Mesodermal cell (in vitro differentiated cells): Measurements from ENCODE around the gene MAEA. TPM values are rescaled to one million over a fixed set of nuclear protein-coding genes. Genes with fewer than 3 reads are reported as not detected.

ENCODE experiments used
- H3K27ac ChIP-seq: 2 replicates; pipeline ENCODE4 v1.7.0; 2013; ENCODE audit warnings: mild to moderate bottlenecking, low read depth, low read length, moderate library complexity; ENCODE audit not compliant: severe bottlenecking
- H3K36me3 ChIP-seq: 2 replicates; pipeline ENCODE4 v1.7.1; 2013; ENCODE audit warnings: mild to moderate bottlenecking, low read length, moderate library complexity; ENCODE audit not compliant: control insufficient read depth, insufficient read depth
- H3K4me1 ChIP-seq: one replicate; pipeline ENCODE4 v1.7.1; 2013; ENCODE audit warnings: mild to moderate bottlenecking, low read length; ENCODE audit not compliant: insufficient read depth, control insufficient read depth, poor library complexity, severe bottlenecking
- H3K4me3 ChIP-seq: 2 replicates; pipeline ENCODE4 v1.7.0; 2013; ENCODE audit warnings: low read length, control low read depth, mild to moderate bottlenecking; ENCODE audit not compliant: insufficient read depth, poor library complexity, severe bottlenecking; ENCODE audit errors: extremely low read depth
- H3K9me3 ChIP-seq: 2 replicates; pipeline ENCODE4 v1.7.1; 2013; ENCODE audit warnings: mild to moderate bottlenecking, low read length, moderate library complexity; ENCODE audit not compliant: control insufficient read depth
- WGBS, 2 experiments: methylation state at CpG; one replicate each; pipeline ENCODE4 v1.1.5; 2013; ENCODE audit warnings: missing lambda C conversion rate in 2 of 2; ENCODE audit not compliant: insufficient coverage in 2 of 2; 5-methylcytosine and 5-hydroxymethylcytosine counted together
- polyA plus RNA-seq, 2 experiments: library from polyadenylated mRNA; stranded (reverse); fragments of 50-300 nt; gene quantifications; one replicate each; pipeline ENCODE4 v1.2.3, GENCODE V29; 2013

Gene MAEA
- 60.2 TPM for polyA plus RNA-seq (2013, experiment 1 of 2)
- 56.9 TPM for polyA plus RNA-seq (2013, experiment 2 of 2)

DNA sequence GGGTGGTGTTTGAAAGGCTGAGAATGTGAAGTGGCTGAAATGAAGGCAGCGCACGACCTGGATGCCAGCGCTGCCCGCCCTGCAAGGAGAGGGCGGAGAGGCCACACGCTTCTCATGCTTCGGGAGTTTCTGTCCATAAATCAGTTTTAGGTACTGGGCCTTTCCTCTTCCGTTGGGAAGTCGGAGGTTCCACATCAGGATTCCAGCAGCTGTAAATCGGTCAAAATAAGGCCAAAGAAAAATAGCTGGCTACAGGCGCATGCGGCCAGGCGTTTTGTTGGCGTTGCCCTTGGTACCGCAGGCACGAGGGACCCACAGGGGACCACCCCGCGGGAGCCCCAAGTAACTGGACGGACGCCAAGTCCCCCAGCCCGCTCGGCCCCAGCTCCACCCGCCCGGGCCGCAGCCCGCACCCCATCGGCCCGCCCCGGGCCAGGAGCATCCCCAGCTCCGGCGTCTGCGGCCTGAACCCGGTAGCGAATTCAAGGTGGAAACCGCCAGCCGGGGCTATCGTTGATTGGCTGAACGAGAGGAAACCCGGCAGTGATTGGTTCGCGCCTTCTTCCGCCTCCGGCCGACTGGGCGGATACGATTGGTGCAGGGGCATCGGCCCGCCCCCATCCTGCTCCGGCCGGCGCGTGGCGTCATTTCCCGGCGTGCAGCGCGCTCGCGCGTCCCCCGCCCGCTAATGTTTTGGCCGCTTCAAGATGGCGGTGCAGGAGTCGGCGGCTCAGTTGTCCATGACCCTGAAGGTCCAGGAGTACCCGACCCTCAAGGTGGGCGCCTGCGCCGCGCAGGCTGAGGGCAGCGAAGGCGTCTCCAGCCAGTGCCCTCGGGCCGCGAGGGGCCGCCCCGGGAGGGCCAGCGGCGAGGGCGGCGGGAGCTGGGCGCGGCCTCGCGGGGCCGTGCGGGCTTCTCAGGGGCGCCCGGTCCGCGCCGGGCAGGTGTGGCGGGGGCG, at the start of gene MAEA:
TSS of gene MAEA (plus strand) at position 685 of the 958 bp plus-strand sequence. CDS start at position 708, 23 bp downstream.
- WGBS, 2 experiments: 2 to 3% methylated on average over 81 to 89 of the region's 95 CpGs
- Histone ChIP-seq H3K4me1 (peaks cover 16% of the 10 kb centered on the region), H3K27ac (peak within 1 kb of the TSS; percentile 71), H3K9me3 (peaks cover 18% of the 10 kb centered on the region), H3K4me3 (peak within 1 kb of the TSS; percentile 90), H3K36me3 (peaks cover 8% of the 10 kb centered on the region)

DNA sequence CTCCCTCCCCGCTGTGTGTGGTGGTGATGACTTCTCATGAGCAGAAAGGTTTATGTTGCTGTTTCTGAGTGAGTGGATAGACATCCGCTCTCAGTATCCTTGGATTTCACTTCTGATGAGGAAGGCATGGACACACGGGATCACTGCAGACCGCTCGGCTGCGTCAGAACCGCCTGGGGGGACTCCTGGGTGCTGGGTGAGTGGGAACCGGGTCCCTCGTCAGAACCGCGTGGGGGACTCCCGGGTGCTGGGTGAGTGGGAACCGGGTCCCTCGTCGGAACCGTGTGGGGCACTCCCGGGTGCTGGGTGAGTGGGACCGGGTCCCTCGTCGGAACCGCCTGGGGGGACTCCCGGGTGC, 49.8 kb upstream of the MAEA start:
- no peaks in the 10 kb centered on the region for H3K9me3 ChIP-seq
- 97 to 100% methylated on average over 11 to 21 of the region's 22 CpGs for WGBS, 2 experiments
- peaks cover 72% of the 10 kb centered on the region for H3K36me3 ChIP-seq

DNA sequence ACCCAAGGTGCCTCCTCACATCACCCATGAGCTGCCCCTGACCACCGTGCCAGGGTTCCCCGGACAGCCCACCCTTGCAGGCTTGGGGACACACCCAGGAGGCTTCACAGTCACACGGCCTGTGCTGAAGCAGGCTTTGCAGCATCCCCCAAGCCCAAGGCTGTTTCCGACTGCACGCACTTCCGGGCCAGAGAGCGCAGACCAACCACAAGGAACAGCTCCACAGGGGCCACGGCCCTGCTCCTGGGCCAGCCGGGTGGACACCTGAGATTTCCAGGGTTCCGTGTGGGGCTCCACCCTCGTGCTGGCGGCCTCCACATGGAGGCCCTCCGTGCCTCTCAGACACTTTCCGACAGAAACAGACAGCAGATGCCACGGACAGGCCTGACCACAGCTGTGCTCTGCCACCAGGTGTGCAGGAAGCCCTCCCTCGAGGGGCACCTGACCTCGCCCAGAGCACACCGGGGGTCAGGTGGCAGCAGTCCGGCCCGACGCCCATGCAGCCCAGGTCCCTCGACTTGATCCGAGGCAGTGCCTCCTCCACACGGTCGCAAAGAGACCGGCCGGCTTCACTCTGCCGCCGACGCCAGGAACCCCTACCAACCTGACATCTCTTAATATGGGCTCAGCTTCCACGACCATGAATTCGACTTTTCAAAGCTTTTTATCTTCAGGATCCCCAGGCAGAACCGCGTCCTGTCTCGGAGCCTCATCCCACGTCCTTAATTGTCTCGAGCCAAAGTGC, 48.8 kb upstream of the MAEA start:
- no peak overlapping the region for H3K4me3 ChIP-seq
- WGBS, 2 experiments: 94 to 96% methylated on average over 37 of the region's 37 CpGs
- no peaks in the 10 kb centered on the region for H3K9me3 ChIP-seq
- H3K36me3 ChIP-seq: peaks cover 71% of the 10 kb centered on the region
- H3K4me1 ChIP-seq: no peaks in the 10 kb centered on the region
- H3K27ac ChIP-seq: no peak overlapping the region

More for the DNA sequence above, 49.8 kb upstream of the MAEA start:
- Histone ChIP-seq H3K27ac (no peak overlapping the region), H3K4me3 (no peak overlapping the region), H3K4me1 (no peaks in the 10 kb centered on the region)

DNA sequence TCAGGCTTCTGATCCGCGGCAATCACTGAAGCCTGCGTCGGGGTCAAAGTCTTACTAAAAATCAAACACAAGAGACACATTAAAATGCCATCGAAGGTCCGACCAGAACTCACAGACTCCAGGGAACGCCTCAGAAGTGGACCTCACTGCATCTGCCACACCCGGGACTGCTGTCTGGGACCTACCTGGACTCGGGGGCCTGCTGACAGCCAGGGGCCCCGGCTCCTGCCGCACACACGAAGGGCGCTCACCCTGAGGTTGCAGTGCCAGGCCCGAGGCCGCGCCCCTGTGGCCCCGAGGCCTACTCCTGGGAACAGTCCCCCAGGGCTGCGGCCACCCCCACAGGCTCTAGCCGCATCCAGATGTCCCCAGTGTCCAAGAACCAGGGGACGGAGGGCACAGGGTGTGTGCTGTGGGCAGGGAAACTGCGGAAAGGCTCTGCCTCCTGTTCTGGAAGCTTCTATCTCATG, 48.2 kb upstream of the MAEA start:
- 93 to 97% methylated on average over 20 to 21 of the region's 21 CpGs for WGBS, 2 experiments
- H3K4me1 ChIP-seq: no peaks in the 10 kb centered on the region
- H3K27ac ChIP-seq: no peak overlapping the region
- peaks cover 65% of the 10 kb centered on the region for H3K36me3 ChIP-seq
- H3K9me3 ChIP-seq: no peaks in the 10 kb centered on the region
- H3K4me3 ChIP-seq: no peak overlapping the region

DNA sequence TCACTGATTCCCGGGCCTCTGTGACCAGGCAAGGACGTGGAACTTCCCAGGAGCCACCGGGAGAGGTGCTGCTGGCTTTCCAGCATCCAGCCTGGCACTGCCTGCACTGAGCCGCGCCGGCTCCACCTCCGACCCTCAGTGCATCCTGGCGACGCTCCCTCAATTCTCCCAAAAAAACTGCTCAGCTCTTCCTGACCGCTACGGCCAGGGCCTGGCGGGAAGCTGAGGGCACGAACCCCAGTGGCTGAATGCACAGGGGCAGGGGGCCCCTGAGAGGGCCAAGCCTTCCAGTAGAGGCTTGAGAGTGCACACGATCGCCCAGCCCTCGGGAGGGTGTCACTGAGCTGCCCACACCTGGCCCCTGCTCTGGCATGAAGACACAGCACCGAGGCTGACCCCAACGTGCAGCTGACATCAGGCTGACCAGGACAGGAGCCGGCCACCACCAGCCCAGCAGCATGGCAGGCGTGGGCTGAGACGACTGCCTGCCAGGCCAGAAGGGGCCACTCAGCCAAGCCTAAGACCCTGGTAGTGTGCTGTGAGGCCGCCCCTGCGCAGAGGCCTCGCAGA, 47.7 kb upstream of the MAEA start:
- Histone ChIP-seq H3K36me3 (peaks cover 65% of the 10 kb centered on the region), H3K9me3 (no peaks in the 10 kb centered on the region)
- WGBS, 2 experiments: 93 to 95% methylated on average over 13 to 14 of the region's 24 CpGs

DNA sequence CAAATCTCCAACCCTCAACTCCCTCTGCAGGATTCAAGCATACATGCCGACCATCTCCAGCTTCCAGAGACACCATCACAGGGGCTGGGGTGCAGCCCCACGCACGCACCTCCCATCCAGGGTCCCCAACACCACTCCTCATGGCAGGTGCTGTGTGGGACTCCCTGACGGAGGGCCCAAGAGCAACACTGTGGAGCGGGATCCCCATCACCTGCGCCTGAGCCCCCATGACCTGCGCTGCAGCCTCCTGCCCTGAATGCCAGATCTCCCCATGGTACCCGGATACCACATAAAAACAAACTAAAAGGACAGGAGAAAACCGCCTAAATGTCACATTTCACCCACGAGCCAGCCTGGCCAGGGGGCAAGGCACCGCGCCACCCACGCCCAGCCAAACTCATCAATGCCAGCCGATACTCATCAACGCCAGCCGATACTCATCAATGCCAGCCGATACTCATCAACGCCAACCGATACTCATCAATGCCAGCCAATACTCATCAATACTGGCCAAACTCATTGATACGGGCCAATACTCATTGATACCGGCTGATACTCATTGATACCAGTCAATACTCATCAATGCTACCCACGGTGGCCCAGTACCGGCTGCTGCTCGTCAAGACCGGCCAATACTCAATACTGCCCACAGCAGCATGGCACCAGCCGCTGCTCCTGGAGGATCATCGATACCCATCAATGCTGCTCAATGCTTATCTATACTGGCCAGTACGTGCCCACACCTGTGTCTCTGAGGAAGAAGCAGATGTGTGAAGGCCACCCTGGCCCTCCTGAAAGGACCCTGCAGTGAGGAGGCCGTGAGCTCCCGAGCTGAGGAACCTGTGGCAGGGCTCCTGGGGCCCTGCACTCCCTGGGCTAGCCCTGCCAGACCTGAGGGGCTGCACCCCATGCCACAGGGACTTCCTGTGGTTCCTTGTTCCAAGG, 46.9 kb upstream of the MAEA start:
- H3K36me3 ChIP-seq: peaks cover 63% of the 10 kb centered on the region
- no peak overlapping the region for H3K27ac ChIP-seq
- H3K4me3 ChIP-seq: no peak overlapping the region
- WGBS, 2 experiments: 95 to 97% methylated on average over 27 to 29 of the region's 30 CpGs
- H3K4me1 ChIP-seq: no peaks in the 10 kb centered on the region
- no peaks in the 10 kb centered on the region for H3K9me3 ChIP-seq

More for the DNA sequence above, 47.7 kb upstream of the MAEA start:
- H3K4me1 ChIP-seq: no peaks in the 10 kb centered on the region
- no peak overlapping the region for H3K27ac ChIP-seq
- no peak overlapping the region for H3K4me3 ChIP-seq

DNA sequence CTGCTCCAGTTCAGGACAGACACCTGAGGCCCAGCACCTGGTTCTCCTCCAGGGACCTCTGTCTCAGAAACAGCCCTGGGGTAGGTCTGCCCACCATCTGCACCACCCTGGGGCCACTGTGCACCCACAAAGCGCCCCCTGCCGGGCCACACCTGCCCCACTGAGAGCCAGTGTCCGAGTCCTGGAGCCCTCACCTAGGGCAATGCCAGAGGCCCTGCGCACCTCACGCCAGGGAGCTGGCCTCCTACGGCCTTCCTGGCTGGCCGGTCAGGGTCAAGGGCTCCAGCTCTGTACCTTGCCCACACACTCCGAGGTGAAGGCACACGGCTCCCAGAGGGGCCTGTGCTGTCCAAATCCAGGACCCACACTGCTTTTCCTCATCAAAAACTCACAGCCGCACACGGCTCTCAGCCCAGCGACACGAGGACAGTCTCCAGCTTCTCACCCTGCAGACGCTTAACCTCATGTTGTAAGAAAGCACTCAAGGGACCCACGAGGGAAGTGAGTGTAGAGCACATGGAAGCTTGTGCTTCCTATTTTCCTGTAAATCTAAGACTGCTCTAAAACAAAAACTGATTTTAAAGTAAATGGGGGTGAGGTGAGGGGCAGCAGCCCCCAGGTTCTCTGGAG, 46.1 kb upstream of the MAEA start:
- Histone ChIP-seq H3K4me3 (no peak overlapping the region), H3K36me3 (peaks cover 55% of the 10 kb centered on the region), H3K27ac (no peak overlapping the region), H3K9me3 (no peaks in the 10 kb centered on the region), H3K4me1 (no peaks in the 10 kb centered on the region)
- 96 to 97% methylated on average over 11 to 12 of the region's 15 CpGs for WGBS, 2 experiments

DNA sequence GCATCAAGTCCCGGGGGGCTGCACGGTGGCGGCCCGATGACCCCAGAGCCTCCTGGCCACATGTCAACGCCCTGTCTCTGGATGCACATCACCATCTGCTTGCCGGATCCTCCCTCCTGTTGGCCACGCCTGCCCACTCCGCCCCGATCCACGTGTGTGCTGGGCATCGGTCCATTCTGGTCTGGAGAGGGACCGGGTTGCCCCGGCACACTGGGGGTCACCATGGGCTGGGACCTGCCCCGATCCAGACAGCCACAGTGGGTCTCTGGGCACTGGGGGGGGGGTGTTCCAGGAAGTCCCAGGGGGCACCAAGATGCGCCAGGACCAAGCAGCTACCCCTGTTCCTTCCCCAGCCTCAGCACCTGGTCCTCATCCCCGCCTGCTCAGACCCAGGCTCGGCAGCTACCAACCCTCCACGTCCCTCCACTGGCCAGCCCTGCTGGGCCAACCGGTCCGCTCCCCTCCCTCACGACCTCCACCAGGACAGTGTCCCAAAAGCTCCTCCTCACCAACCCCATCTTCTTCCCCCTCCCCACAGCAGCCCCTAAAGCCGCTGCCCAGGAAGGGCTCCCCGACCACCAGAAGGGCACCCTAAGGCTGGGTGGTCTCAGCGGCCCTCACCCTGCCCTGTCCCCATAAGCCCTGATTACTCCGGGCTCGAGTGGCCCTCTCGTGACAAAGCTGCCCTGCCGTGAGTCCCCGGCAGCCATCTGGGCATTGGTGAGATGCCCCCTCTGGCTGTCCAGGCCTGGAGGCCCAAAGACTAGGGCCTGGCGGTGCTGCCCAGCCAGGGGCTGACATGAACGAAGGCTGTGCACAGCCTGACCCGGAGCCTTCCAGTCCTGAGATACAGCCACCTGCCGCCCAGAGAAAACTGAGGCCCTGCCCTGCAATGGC, 45.4 kb upstream of the MAEA start:
- no peaks in the 10 kb centered on the region for H3K9me3 ChIP-seq

DNA sequence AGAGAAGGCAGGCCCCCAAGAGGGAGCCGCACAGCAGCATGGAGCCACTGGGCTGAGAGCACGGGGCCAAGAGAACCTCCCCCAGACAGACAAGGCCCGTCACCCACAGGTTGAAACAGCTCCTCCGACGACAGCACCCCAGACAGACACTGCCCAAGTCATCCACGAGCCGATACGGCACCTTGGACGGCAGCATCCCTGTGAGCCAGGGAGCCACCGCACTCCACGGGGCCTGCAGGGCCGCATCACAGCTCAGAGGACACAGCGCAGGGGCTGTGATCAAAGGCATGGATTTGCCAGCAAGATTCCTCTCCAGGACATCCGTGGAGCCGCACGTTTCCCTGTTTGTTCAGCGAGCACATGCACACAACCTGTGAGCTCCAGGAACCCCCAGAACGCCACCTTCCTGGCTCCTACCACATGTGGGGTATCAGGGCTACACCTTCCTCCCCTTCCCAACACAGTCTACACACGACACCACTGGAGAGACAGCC, 44.7 kb upstream of the MAEA start:
- WGBS, 2 experiments: 96 to 98% methylated on average over 14 to 19 of the region's 19 CpGs
- Histone ChIP-seq H3K4me1 (no peaks in the 10 kb centered on the region), H3K4me3 (no peak overlapping the region), H3K9me3 (peaks cover 3% of the 10 kb centered on the region), H3K27ac (no peak overlapping the region), H3K36me3 (peaks cover 43% of the 10 kb centered on the region)

More for the DNA sequence above, 45.4 kb upstream of the MAEA start:
- H3K27ac ChIP-seq: no peak overlapping the region
- H3K4me3 ChIP-seq: no peak overlapping the region
- peaks cover 50% of the 10 kb centered on the region for H3K36me3 ChIP-seq
- 93 to 94% methylated on average over 23 to 30 of the region's 33 CpGs for WGBS, 2 experiments
- H3K4me1 ChIP-seq: no peaks in the 10 kb centered on the region
